MCF 10A (cell line): ENCODE results near the gene ANXA4. TPM values are rescaled to one million over a fixed set of nuclear protein-coding genes. Genes with fewer than 3 reads are reported as not detected.
A peak's percentile ranks its signal among the peaks of the same experiment; 100 is the strongest.

Experiments used
- BruUV-seq: library from RNA; stranded (reverse); fragments of 400-500 nt; replicated peaks from 2 replicates; lab custom pipeline; 2021; lab: Mats Ljungman, UMichigan
- CTCF ChIA-PET: fragments of 300-600 bp; sonication (Branson Sonifier 250); formaldehyde crosslinking; extraction: SDS; loops from one replicate; lab custom pipeline; 2021; ENCODE audit warnings: antibody characterized with exemption, inconsistent platforms; lab: Yijun Ruan, JAX
- POLR2A ChIA-PET: fragments of 300-600, 350-650 bp; sonication (Branson Sonifier 250); formaldehyde crosslinking; extraction: SDS; loops from one replicate; lab custom pipeline; 2020; ENCODE audit warnings: antibody characterized with exemption, inconsistent platforms; lab: Yijun Ruan, JAX
- DNase-seq: peaks from one replicate; pipeline ENCODE4 v3.0.0-alpha.2; 2018; ENCODE audit not compliant: unreplicated experiment
- H3K27ac Mint-ChIP-seq: one replicate; pipeline ENCODE4 v1.8.0; 2022; ENCODE audit warnings: mild to moderate bottlenecking, low read depth, mixed read lengths; ENCODE audit not compliant: unreplicated experiment
- H3K27me3 Mint-ChIP-seq: one replicate; pipeline ENCODE4 v1.8.0; 2022; ENCODE audit warnings: mixed read lengths; ENCODE audit not compliant: insufficient read depth, unreplicated experiment
- H3K36me3 Mint-ChIP-seq: one replicate; pipeline ENCODE4 v1.8.0; 2022; ENCODE audit warnings: mild to moderate bottlenecking, moderate library complexity, mixed read lengths; ENCODE audit not compliant: insufficient read depth, unreplicated experiment
- H3K4me1 Mint-ChIP-seq: one replicate; pipeline ENCODE4 v1.8.0; 2022; ENCODE audit warnings: mixed read lengths; ENCODE audit not compliant: insufficient read depth, unreplicated experiment
- H3K4me3 Mint-ChIP-seq: one replicate; pipeline ENCODE4 v1.8.0; 2022; ENCODE audit warnings: mild to moderate bottlenecking, moderate library complexity, mixed read lengths; ENCODE audit not compliant: unreplicated experiment
- H3K9me3 Mint-ChIP-seq: one replicate; pipeline ENCODE4 v1.8.0; 2022; ENCODE audit warnings: mixed read lengths; ENCODE audit not compliant: unreplicated experiment
- intact Hi-C: fragments of 100-400 bp; cut with micrococcal nuclease; formaldehyde crosslinking; loops from 2 replicates; pipeline ENCODE4 v1.14.1; 2022
- total RNA-seq: library from RNA; stranded (reverse); gene quantifications from 2 replicates; pipeline ENCODE4 v1.2.3, GENCODE V29; 2022
- TF ChIP-seq, protein P1 (sequence below): fragments of 200-600 bp; IDR thresholded peaks from one replicate; pipeline ENCODE4 v1.8.0; 2022; ENCODE audit warnings: antibody characterized with exemption, mild to moderate bottlenecking; ENCODE audit not compliant: unreplicated experiment

Gene ANXA4
- total RNA-seq, 1 experiment from 2014 or later, result 82.9 TPM

GRCh38 chr2:69765096-69765380 is 23.1 kb downstream of the ANXA4 start:
- TF ChIP-seq, protein P1, sequence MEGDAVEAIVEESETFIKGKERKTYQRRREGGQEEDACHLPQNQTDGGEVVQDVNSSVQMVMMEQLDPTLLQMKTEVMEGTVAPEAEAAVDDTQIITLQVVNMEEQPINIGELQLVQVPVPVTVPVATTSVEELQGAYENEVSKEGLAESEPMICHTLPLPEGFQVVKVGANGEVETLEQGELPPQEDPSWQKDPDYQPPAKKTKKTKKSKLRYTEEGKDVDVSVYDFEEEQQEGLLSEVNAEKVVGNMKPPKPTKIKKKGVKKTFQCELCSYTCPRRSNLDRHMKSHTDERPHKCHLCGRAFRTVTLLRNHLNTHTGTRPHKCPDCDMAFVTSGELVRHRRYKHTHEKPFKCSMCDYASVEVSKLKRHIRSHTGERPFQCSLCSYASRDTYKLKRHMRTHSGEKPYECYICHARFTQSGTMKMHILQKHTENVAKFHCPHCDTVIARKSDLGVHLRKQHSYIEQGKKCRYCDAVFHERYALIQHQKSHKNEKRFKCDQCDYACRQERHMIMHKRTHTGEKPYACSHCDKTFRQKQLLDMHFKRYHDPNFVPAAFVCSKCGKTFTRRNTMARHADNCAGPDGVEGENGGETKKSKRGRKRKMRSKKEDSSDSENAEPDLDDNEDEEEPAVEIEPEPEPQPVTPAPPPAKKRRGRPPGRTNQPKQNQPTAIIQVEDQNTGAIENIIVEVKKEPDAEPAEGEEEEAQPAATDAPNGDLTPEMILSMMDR, result no peak
- DNase-seq, result no peak
- Mint-ChIP-seq H3K4me1 (peaks cover 15% of the 10 kb centered on the region), H3K9me3 (no peaks in the 10 kb centered on the region), H3K4me3 (no peak overlapping the region), H3K27me3 (no peaks in the 10 kb centered on the region), H3K27ac (no peak overlapping the region), H3K36me3 (peaks cover 24% of the 10 kb centered on the region)
- intact Hi-C loops, result no loop called here
- POLR2A ChIA-PET, result interaction anchor here (8.9 kb wide), 1 partner anchor 24 kb away, joined by 90 read pairs; the partner anchor contains the start of gene ANXA4
- no TSS peak for BruUV-seq
- CTCF ChIA-PET, result no interaction called here

DNA sequence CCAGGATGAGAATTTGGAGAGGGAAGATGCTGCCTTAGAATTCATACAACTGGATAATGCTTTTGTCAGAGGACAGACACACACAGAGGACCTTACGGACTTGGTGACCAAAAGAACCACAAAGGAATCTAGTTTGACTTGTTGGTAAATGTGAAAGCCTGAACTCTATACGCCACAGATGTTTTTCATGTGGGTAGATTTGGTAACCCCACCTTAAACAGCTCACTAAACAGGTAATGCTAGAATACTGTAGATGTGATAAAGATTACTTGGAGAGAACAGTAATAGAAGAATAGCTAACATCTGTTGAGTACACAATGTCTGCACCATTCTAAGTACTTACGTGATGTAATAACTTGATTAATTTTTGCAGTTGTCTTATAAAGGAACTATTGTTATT is 24.1 kb downstream of the ANXA4 start:
- H3K4me3 Mint-ChIP-seq, result no peak overlapping the region
- CTCF ChIA-PET, result interaction anchor here (0.7 to 1.5 kb wide), 3 partner anchors 25 to 51 kb away, joined by 3 to 5 read pairs (median 4); partner anchors contain the start of gene ANXA4
- no peaks in the 10 kb centered on the region for H3K27me3 Mint-ChIP-seq
- no TSS peak for BruUV-seq
- no peak overlapping the region for H3K27ac Mint-ChIP-seq
- intact Hi-C loops, result no loop called here
- TF ChIP-seq, protein P1, result no peak
- no peaks in the 10 kb centered on the region for H3K9me3 Mint-ChIP-seq
- POLR2A ChIA-PET, result interaction anchor here (1.4 to 8.9 kb wide), 4 partner anchors 10 to 25 kb away, joined by 3 to 90 read pairs (median 16); partner anchors contain the start of gene ANXA4
- no peak for DNase-seq
- H3K36me3 Mint-ChIP-seq, result peaks cover 23% of the 10 kb centered on the region
- peaks cover 20% of the 10 kb centered on the region for H3K4me1 Mint-ChIP-seq

DNA sequence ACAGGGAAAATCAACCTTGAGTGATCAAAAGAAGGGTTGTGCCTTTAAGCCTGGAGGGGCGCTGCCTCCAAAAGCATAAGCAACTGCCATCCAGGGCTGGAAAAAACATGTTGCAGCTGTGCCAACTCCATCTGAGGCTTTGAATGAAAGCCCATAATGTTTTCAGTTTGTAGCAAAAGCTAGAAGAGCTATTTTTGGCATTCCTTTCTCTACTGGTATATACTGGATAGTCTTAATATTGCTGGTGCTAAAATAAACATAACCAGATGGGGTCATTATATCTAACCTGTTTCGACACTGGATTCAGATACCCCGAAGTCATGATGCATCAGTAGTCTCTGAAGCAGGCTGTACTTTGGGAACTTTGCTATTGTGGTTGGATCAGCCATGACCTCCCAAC is 25.1 kb downstream of the ANXA4 start:
- TF ChIP-seq, protein P1, result no peak
- Mint-ChIP-seq H3K27me3 (no peaks in the 10 kb centered on the region), H3K4me3 (no peak overlapping the region), H3K9me3 (no peaks in the 10 kb centered on the region), H3K36me3 (peaks cover 23% of the 10 kb centered on the region), H3K27ac (peak overlapping the region; percentile 44), H3K4me1 (peaks cover 28% of the 10 kb centered on the region)
- CTCF ChIA-PET, result interaction anchor here (0.7 to 2.2 kb wide), 5 partner anchors 11 to 50 kb away, joined by 3 to 7 read pairs (median 5); partner anchors contain the start of gene ANXA4
- no TSS peak for BruUV-seq
- intact Hi-C loops, result no loop called here
- peak; percentile 27 for DNase-seq
- POLR2A ChIA-PET, result interaction anchor here (1.3 to 8.9 kb wide), 6 partner anchors 11 to 61 kb away, joined by 3 to 90 read pairs (median 6); partner anchors contain the start of gene ANXA4

DNA sequence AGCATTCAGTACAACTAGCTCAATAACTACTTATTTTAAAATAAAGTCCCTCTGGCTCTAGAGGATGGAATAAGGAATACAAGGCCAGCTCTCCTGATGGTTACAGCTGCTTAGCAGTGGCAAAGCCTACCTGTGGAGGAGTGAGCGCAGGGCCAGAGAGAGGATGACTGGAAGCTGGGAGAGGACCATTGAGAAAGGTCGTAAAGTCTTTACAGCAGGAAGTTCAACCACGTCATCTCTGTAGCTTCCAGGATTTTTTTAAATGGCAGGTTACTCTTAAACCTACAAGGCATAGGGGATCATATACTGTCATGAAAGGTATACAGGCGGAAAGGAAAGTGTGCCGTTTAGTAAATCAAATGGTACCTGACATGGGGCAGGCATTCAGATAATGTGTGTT is 26.3 kb downstream of the ANXA4 start:
- no peak for DNase-seq
- TF ChIP-seq, protein P1, result no peak
- intact Hi-C loops, result no loop called here
- ChIA-PET POLR2A (interaction anchor here (0.7 to 8.9 kb wide), 9 partner anchors 9 to 60 kb away, joined by 3 to 90 read pairs (median 4); partner anchors contain the start of gene ANXA4), CTCF (interaction anchor here (1.1 to 2.2 kb wide), 3 partner anchors 12 to 48 kb away, joined by 3 to 7 read pairs (median 6); no protein-coding TSS in a partner anchor)
- Mint-ChIP-seq H3K27me3 (no peaks in the 10 kb centered on the region), H3K9me3 (no peaks in the 10 kb centered on the region), H3K36me3 (peaks cover 14% of the 10 kb centered on the region), H3K27ac (peak overlapping the region; percentile 92), H3K4me3 (no peak overlapping the region), H3K4me1 (peaks cover 36% of the 10 kb centered on the region)
- no TSS peak for BruUV-seq
